GM19043 (cell line): ENCODE results near the gene EFHC1.

Source experiments
- ATAC-seq: cut with Tn5 transposase; IDR thresholded peaks from one replicate; pipeline ENCODE4 v1.9.1; 2021; ENCODE audit warnings: low read depth; ENCODE audit not compliant: unreplicated experiment

The EFHC1 gene

GRCh38 chr6:52535711-52536423 is 115.7 kb downstream of the EFHC1 start:
- peak; percentile 1 for ATAC-seq

- peak; percentile 38 for ATAC-seq
Measured at GRCh38 chr6:52536424-52536916, 116.3 kb downstream of the EFHC1 start.

- peak; percentile 48 for ATAC-seq
Measured at GRCh38 chr6:52537001-52537753, 117.0 kb downstream of the EFHC1 start.

- ATAC-seq, result no peak
Measured at GRCh38 chr6:52538252-52538900, 118.2 kb downstream of the EFHC1 start.

- ATAC-seq, result no peak
Measured at GRCh38 chr6:52538901-52539354, 118.8 kb downstream of the EFHC1 start.

GRCh38 chr6:52539607-52540006 is 119.5 kb downstream of the EFHC1 start:
- no peak for ATAC-seq

GRCh38 chr6:52540286-52540902 is 120.3 kb downstream of the EFHC1 start:
- no peak for ATAC-seq

GRCh38 chr6:52541135-52541534 is 121.0 kb downstream of the EFHC1 start:
- ATAC-seq, result no peak

GRCh38 chr6:52543262-52543661 is 123.1 kb downstream of the EFHC1 start:
- ATAC-seq, result no peak

GRCh38 chr6:52543729-52544601 is 123.8 kb downstream of the EFHC1 start:
- no peak for ATAC-seq

- ATAC-seq, result no peak
Measured at GRCh38 chr6:52544602-52545405, 124.7 kb downstream of the EFHC1 start.

GRCh38 chr6:52545406-52546119 is 125.4 kb downstream of the EFHC1 start:
- peak; percentile 5 for ATAC-seq

GRCh38 chr6:52546192-52546591 is 126.0 kb downstream of the EFHC1 start:
- ATAC-seq, result peak; percentile 38

GRCh38 chr6:52546678-52547077 is 126.5 kb downstream of the EFHC1 start:
- peak; percentile 85 for ATAC-seq

GRCh38 chr6:52547647-52548352 is 127.7 kb downstream of the EFHC1 start:
- ATAC-seq, result no peak

- ATAC-seq, result no peak
Measured at GRCh38 chr6:52548353-52548713, 128.2 kb downstream of the EFHC1 start.

- ATAC-seq, result no peak
Measured at GRCh38 chr6:52548999-52549398, 128.9 kb downstream of the EFHC1 start.

GRCh38 chr6:52549428-52549827 is 129.3 kb downstream of the EFHC1 start:
- ATAC-seq, result no peak
